C4-2B (cell line): ENCODE measurements around the gene SLC29A3.
A peak's percentile ranks its signal among the peaks of the same experiment; 100 is the strongest.

Source experiments
- H3K27ac ChIP-seq: fragments of 450-650 bp; 2 replicates; pipeline ENCODE4 v1.5.1; 2017
- CTCF ChIP-seq: fragments of 450-650 bp; conservative IDR thresholded peaks from 2 replicates; pipeline ENCODE4 v1.5.1; 2017; ENCODE audit warnings: mild to moderate bottlenecking
- ZFX ChIP-seq: fragments of 450-650 bp; IDR thresholded peaks from 2 replicates; pipeline ENCODE4 v1.6.1; 2017

Gene SLC29A3

GRCh38 chr10:71285180-71285545 is 33.9 kb upstream of the SLC29A3 start:
- no peak overlapping the region for H3K27ac ChIP-seq
- TF ChIP-seq CTCF (peak; percentile 88), ZFX (no peak)

- H3K27ac ChIP-seq, result no peak overlapping the region
- TF ChIP-seq CTCF, result no peak
- TF ChIP-seq ZFX, result no peak
Observed at GRCh38 chr10:71285986-71286385, 33.1 kb upstream of the SLC29A3 start.

- H3K27ac ChIP-seq, result no peak overlapping the region
- TF ChIP-seq ZFX (no peak), CTCF (no peak)
Observed at GRCh38 chr10:71286521-71287294, 32.4 kb upstream of the SLC29A3 start.

- no peak for TF ChIP-seq ZFX
- no peak for TF ChIP-seq CTCF
Observed at GRCh38 chr10:71287456-71287855, 31.6 kb upstream of the SLC29A3 start.

GRCh38 chr10:71288461-71288860 is 30.6 kb upstream of the SLC29A3 start:
- H3K27ac ChIP-seq, result no peak overlapping the region
- TF ChIP-seq CTCF (no peak), ZFX (no peak)

More at GRCh38 chr10:71287456-71287855, 31.6 kb upstream of the SLC29A3 start:
- no peak overlapping the region for H3K27ac ChIP-seq

- TF ChIP-seq CTCF (no peak), ZFX (no peak)
- H3K27ac ChIP-seq, result no peak overlapping the region
Observed at GRCh38 chr10:71289421-71290130, 29.5 kb upstream of the SLC29A3 start.

GRCh38 chr10:71290331-71290730 is 28.7 kb upstream of the SLC29A3 start:
- TF ChIP-seq ZFX (no peak), CTCF (no peak)
- H3K27ac ChIP-seq, result no peak overlapping the region
